ENCODE measurements around the gene KRTAP12-4. TPM values are rescaled to one million over a fixed set of nuclear protein-coding genes. Genes with fewer than 3 reads are reported as not detected.
"Not testable (repeated sequence)": the region's sequence is repeated elsewhere in the genome, so short reads cannot be mapped to it uniquely, and the experiment has no call there.

Gene KRTAP12-4
- total RNA-seq, 1 experiment from 2014 or later, result not detected

DNA sequence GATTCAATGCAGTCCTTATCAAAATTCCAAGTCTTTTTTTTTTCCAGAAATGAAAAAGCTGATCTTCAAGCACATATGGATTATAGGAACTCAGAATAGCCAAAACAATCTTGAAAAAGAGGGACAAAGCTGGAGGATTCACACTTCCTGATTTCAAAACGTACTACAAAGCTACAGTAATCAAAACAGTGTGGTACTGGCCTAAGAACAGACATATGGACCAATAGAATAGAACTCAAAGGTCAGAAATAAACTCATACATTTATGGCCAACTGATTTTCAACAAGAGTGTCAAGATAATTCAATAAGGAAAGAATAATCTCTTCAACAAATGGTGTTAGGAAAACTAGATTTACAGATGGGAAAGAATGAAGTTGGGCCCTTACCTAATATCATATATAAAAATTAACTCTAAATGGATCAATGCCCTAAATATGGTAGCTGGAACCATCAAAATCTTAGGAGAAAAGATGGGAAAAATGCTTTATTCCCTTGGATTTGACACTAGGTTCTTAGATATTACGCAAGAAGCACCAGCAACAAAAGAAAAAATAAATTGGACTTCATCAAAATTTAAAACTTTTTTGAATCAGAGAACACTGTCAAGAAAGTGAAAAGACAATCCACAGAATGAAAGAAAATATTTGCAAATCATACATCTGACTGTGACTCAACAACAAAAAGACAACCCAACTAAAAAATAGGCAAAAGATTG lies 38.5 kb upstream of the KRTAP12-4 start:
- CTCF ChIA-PET, result no interaction called here
- TF ChIP-seq, protein P1, sequence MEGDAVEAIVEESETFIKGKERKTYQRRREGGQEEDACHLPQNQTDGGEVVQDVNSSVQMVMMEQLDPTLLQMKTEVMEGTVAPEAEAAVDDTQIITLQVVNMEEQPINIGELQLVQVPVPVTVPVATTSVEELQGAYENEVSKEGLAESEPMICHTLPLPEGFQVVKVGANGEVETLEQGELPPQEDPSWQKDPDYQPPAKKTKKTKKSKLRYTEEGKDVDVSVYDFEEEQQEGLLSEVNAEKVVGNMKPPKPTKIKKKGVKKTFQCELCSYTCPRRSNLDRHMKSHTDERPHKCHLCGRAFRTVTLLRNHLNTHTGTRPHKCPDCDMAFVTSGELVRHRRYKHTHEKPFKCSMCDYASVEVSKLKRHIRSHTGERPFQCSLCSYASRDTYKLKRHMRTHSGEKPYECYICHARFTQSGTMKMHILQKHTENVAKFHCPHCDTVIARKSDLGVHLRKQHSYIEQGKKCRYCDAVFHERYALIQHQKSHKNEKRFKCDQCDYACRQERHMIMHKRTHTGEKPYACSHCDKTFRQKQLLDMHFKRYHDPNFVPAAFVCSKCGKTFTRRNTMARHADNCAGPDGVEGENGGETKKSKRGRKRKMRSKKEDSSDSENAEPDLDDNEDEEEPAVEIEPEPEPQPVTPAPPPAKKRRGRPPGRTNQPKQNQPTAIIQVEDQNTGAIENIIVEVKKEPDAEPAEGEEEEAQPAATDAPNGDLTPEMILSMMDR (conservative IDR thresholded peaks at IDR 0.05), result no peak
- no peak for TF ChIP-seq EZH2 (IDR thresholded peaks at IDR 0.05; ENCODE audit: low read depth)

DNA sequence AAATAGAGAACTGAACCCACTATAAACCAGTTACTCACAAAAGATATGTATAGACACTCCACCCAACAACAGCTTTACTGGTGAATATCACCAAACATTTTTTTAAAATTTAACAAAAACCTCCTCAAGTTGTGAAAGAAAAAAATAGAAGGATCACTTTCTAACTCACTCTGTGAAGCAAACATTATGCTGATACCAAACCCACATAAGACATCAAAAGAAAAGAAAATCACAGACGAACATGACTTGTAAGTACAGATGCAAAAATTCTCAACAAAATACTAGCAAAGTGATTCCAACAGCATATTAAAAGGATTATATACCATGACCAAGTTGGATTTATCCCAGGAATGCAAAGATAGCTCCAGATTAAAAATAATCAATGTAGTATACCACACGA lies 37.2 kb upstream of the KRTAP12-4 start:
- intact Hi-C loops (cut with micrococcal nuclease; ENCODE audit: unreplicated experiment), result no loop called here
- peaks cover 67% of the 10 kb centered on the region for H3K27me3 ChIP-seq (ENCODE audit: insufficient read depth, low read depth)
- no peaks in the 10 kb centered on the region for H4K20me1 ChIP-seq (ENCODE audit: insufficient read depth)
- ChIA-PET POLR2A (ENCODE audit: unreplicated experiment) (no interaction called here), CTCF (no interaction called here)
- H3K79me2 ChIP-seq (ENCODE audit: low read depth), result no peaks in the 10 kb centered on the region
- H3K4me1 ChIP-seq (replicated peaks; ENCODE audit: insufficient read depth), result no peaks in the 10 kb centered on the region
- H3K36me3 ChIP-seq (ENCODE audit: low read depth), result no peaks in the 10 kb centered on the region
- DNase-seq, result no peak
- no peak overlapping the region for H3K4me2 ChIP-seq
- no peak overlapping the region for H2AFZ ChIP-seq
- no TSS peak for BruUV-seq (replicated peaks)
- TF ChIP-seq EZH2 (IDR thresholded peaks at IDR 0.05; ENCODE audit: low read depth), result no peak
- TF ChIP-seq, protein P1 (conservative IDR thresholded peaks at IDR 0.05), result no peak
- no peaks in the 10 kb centered on the region for H3F3A ChIP-seq (ENCODE audit: insufficient read depth, low read depth)
- no peaks in the 10 kb centered on the region for H3K9me2 ChIP-seq (ENCODE audit: insufficient read depth)
- H3K4me3 ChIP-seq, result no peak overlapping the region
- H3K27ac ChIP-seq, result no peak overlapping the region
- H3K9me3 ChIP-seq (ENCODE audit: insufficient read depth, low read depth), result peaks cover 7% of the 10 kb centered on the region; the same call in 1 of the 2 replicates

More for the DNA sequence above, 38.5 kb upstream of the KRTAP12-4 start:
- POLR2A ChIA-PET (ENCODE audit: unreplicated experiment), result no interaction called here
- no peak overlapping the region for H3K4me2 ChIP-seq
- no peaks in the 10 kb centered on the region for H4K20me1 ChIP-seq (ENCODE audit: insufficient read depth)
- intact Hi-C loops (cut with micrococcal nuclease; ENCODE audit: unreplicated experiment), result no loop called here
- H3K27me3 ChIP-seq (ENCODE audit: insufficient read depth, low read depth), result peaks cover 61% of the 10 kb centered on the region
- DNase-seq, result no peak
- no peaks in the 10 kb centered on the region for H3K4me1 ChIP-seq (replicated peaks; ENCODE audit: insufficient read depth)
- no peaks in the 10 kb centered on the region for H3K36me3 ChIP-seq (ENCODE audit: low read depth)
- H3K79me2 ChIP-seq (ENCODE audit: low read depth), result no peaks in the 10 kb centered on the region
- H3K4me3 ChIP-seq, result no peak overlapping the region
- no peaks in the 10 kb centered on the region for H3F3A ChIP-seq (ENCODE audit: insufficient read depth, low read depth)
- no TSS peak for BruUV-seq (replicated peaks)
- H3K9me3 ChIP-seq (ENCODE audit: insufficient read depth, low read depth), result peaks cover 7% of the 10 kb centered on the region; the same call in 1 of the 2 replicates
- H3K9me2 ChIP-seq (ENCODE audit: insufficient read depth), result no peaks in the 10 kb centered on the region
- no peak overlapping the region for H3K27ac ChIP-seq
- H2AFZ ChIP-seq, result no peak overlapping the region

- BruUV-seq (replicated peaks); intact Hi-C loops (cut with micrococcal nuclease; ENCODE audit: unreplicated experiment); CTCF ChIA-PET; H4K20me1 ChIP-seq (ENCODE audit: insufficient read depth); POLR2A ChIA-PET (ENCODE audit: unreplicated experiment); H3K4me1 ChIP-seq (replicated peaks; ENCODE audit: insufficient read depth); H3K4me3 ChIP-seq; H3K9me2 ChIP-seq (ENCODE audit: insufficient read depth); H3K36me3 ChIP-seq (ENCODE audit: low read depth); H3F3A ChIP-seq (ENCODE audit: insufficient read depth, low read depth); H3K4me2 ChIP-seq; H3K27ac ChIP-seq; H3K79me2 ChIP-seq (ENCODE audit: low read depth); DNase-seq; H2AFZ ChIP-seq; H3K9me3 ChIP-seq (ENCODE audit: insufficient read depth, low read depth): not testable (repeated sequence)
- H3K27me3 ChIP-seq (ENCODE audit: insufficient read depth, low read depth), result peaks cover 69% of the 10 kb centered on the region
Measured at GRCh38 chr21:44689740-44690139, 35.3 kb upstream of the KRTAP12-4 start.

- no peak overlapping the region for H3K27ac ChIP-seq
- ChIA-PET CTCF (no interaction called here), POLR2A (ENCODE audit: unreplicated experiment) (no interaction called here)
- no peak for DNase-seq
- no peaks in the 10 kb centered on the region for H3K36me3 ChIP-seq (ENCODE audit: low read depth)
- peaks cover 89% of the 10 kb centered on the region for H3K27me3 ChIP-seq (ENCODE audit: insufficient read depth, low read depth)
- H4K20me1 ChIP-seq (ENCODE audit: insufficient read depth), result no peaks in the 10 kb centered on the region
- intact Hi-C loops (cut with micrococcal nuclease; ENCODE audit: unreplicated experiment), result no loop called here
- no peaks in the 10 kb centered on the region for H3F3A ChIP-seq (ENCODE audit: insufficient read depth, low read depth)
- no peaks in the 10 kb centered on the region for H3K9me2 ChIP-seq (ENCODE audit: insufficient read depth)
- no peak overlapping the region for H3K4me3 ChIP-seq
- no peaks in the 10 kb centered on the region for H3K4me1 ChIP-seq (replicated peaks; ENCODE audit: insufficient read depth)
- no peaks in the 10 kb centered on the region for H3K9me3 ChIP-seq (ENCODE audit: insufficient read depth, low read depth)
- no TSS peak for BruUV-seq (replicated peaks)
- no peaks in the 10 kb centered on the region for H3K79me2 ChIP-seq (ENCODE audit: low read depth)
- H2AFZ ChIP-seq, result no peak overlapping the region
- H3K4me2 ChIP-seq, result no peak overlapping the region
- TF ChIP-seq, protein P1 (conservative IDR thresholded peaks at IDR 0.05), result no peak
- no peak for TF ChIP-seq EZH2 (IDR thresholded peaks at IDR 0.05; ENCODE audit: low read depth)
Measured at GRCh38 chr21:44687671-44688070, 33.2 kb upstream of the KRTAP12-4 start.

Data from PC-9 (cell line).